Cardiac fibroblast (primary cell): ENCODE data around the gene SLC43A2.

Experiments used
- DNase-seq, 2 donors: peaks; one replicate each; pipeline versions ENCODE4 v3.0.0 to v3.0.0-alpha.2; 2010; ENCODE audit warnings: low read depth in 2 of 2
- H3K4me3 ChIP-seq, 2 donors: replicated peaks in 1 of 2; 1 replicate in 1 of 2; 2 replicates in 1 of 2; pipeline ENCODE4 v1.5.1; 2011; ENCODE audit warnings: low read depth in 2 of 2, low read length in 2 of 2, mild to moderate bottlenecking in 2 of 2, moderate library complexity in 1 of 2
- CTCF ChIP-seq: IDR thresholded peaks from one replicate; pipeline ENCODE4 v1.5.1; 2011; ENCODE audit warnings: low read depth, mild to moderate bottlenecking, low read length, inconsistent platforms

Gene SLC43A2

GRCh38 chr17:1592751-1593629 lies 35.6 kb downstream of the SLC43A2 start:
- TF ChIP-seq CTCF = no peak
- H3K4me3 ChIP-seq = no peak overlapping the region
- DNase-seq = no peak

GRCh38 chr17:1591474-1592090 lies 37.1 kb downstream of the SLC43A2 start:
- TF ChIP-seq CTCF = no peak
- H3K4me3 ChIP-seq = no peak overlapping the region
- DNase-seq = no peak

- no peak for TF ChIP-seq CTCF
- H3K4me3 ChIP-seq = no peak overlapping the region
- no peak for DNase-seq
Observed at GRCh38 chr17:1590747-1591473, 37.7 kb downstream of the SLC43A2 start.

GRCh38 chr17:1590029-1590746 lies 38.4 kb downstream of the SLC43A2 start:
- no peak for TF ChIP-seq CTCF
- DNase-seq = peak; percentile 77 to 85
- H3K4me3 ChIP-seq = peak overlapping the region in 1 of 2 donors; percentile 13

GRCh38 chr17:1588821-1589585 lies 39.6 kb downstream of the SLC43A2 start:
- no peak for TF ChIP-seq CTCF
- peak; percentile 57 to 70 for DNase-seq
- H3K4me3 ChIP-seq = no peak overlapping the region

GRCh38 chr17:1584167-1584566 lies 44.5 kb downstream of the SLC43A2 start:
- no peak for TF ChIP-seq CTCF
- no peak for DNase-seq
- H3K4me3 ChIP-seq = no peak overlapping the region
